GM23248 (cell line): Measurements from ENCODE around the gene HOXC5.

Experiments used
- EZH2 ChIP-seq: fragments of 200-600 bp; sonication (generic); IDR thresholded peaks from 2 replicates; pipeline ENCODE4 v1.6.1; 2018; ENCODE audit warnings: antibody characterized with exemption, mild to moderate bottlenecking; ENCODE audit not compliant: insufficient read depth, poor library complexity, severe bottlenecking
- EZH2phosphoT487 ChIP-seq: fragments of 200-600 bp; sonication (generic); IDR thresholded peaks from 2 replicates; pipeline ENCODE4 v1.6.1; 2018; ENCODE audit warnings: antibody characterized with exemption, moderate library complexity, mild to moderate bottlenecking, low read depth; ENCODE audit not compliant: insufficient read depth

DNA sequence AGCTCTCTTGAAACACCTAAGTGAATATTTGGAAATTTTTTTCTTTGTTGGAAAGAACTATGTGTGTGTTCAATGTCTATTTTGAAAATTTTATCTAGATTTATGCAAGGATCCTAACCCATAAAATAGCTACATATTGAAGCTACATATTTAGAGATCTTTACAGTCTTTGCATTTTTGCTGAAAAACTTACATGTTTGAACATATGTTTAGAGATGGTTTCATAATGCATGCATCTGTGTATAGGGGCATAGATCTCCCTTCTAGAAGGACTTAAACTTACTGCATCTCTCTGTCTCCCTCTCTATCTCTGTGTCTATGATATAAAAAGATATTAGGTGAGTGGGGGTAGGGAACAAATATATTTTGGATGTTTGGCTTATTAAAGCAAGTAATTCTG is 12.6 kb downstream of the HOXC5 start:
- TF ChIP-seq EZH2 (no peak), EZH2phosphoT487 (no peak)
